Measurements from ENCODE around the gene SMU1. TPM values are rescaled to one million over a fixed set of nuclear protein-coding genes. Genes with fewer than 3 reads are reported as not detected.
A peak's percentile ranks its signal among the peaks of the same experiment; 100 is the strongest.

The SMU1 gene
- total and polyA plus RNA-seq, 2 of the 13 experiments (the other 11 are each of a cell fraction or from before 2014, with no cell fraction given): 12.9 to 36.6 TPM

DNA sequence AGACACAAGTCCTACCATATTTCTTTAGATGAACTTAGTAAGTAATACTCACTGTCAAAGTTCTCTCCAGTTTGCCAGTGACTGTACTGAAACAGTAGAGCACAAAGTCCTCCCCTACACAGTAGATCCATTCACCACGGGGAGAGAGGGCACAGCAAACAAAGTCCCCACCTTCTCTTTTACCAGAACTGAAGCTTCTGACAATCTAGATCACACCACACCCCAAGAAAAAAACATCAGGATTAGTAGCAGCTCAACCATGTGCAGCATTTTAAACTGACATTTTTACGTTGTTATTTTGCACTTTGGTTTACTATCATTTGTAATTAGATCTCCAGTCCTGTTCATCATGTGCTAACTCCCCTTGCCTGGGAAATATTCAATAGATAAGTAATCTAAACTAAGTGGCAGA lies 28.4 kb downstream of the SMU1 start (continued):
- TF ChIP-seq, protein P1, sequence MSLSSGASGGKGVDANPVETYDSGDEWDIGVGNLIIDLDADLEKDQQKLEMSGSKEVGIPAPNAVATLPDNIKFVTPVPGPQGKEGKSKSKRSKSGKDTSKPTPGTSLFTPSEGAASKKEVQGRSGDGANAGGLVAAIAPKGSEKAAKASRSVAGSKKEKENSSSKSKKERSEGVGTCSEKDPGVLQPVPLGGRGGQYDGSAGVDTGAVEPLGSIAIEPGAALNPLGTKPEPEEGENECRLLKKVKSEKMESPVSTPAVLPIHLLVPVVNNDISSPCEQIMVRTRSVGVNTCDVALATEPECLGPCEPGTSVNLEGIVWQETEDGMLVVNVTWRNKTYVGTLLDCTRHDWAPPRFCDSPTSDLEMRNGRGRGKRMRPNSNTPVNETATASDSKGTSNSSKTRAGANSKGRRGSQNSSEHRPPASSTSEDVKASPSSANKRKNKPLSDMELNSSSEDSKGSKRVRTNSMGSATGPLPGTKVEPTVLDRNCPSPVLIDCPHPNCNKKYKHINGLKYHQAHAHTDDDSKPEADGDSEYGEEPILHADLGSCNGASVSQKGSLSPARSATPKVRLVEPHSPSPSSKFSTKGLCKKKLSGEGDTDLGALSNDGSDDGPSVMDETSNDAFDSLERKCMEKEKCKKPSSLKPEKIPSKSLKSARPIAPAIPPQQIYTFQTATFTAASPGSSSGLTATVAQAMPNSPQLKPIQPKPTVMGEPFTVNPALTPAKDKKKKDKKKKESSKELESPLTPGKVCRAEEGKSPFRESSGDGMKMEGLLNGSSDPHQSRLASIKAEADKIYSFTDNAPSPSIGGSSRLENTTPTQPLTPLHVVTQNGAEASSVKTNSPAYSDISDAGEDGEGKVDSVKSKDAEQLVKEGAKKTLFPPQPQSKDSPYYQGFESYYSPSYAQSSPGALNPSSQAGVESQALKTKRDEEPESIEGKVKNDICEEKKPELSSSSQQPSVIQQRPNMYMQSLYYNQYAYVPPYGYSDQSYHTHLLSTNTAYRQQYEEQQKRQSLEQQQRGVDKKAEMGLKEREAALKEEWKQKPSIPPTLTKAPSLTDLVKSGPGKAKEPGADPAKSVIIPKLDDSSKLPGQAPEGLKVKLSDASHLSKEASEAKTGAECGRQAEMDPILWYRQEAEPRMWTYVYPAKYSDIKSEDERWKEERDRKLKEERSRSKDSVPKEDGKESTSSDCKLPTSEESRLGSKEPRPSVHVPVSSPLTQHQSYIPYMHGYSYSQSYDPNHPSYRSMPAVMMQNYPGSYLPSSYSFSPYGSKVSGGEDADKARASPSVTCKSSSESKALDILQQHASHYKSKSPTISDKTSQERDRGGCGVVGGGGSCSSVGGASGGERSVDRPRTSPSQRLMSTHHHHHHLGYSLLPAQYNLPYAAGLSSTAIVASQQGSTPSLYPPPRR (CRISPR knock-in tag; IDR thresholded peaks at IDR 0.05; ENCODE audit: borderline replicate concordance): no peak
- no peak for TF ChIP-seq TAF1 (CRISPR knock-in tag; IDR thresholded peaks at IDR 0.05)
- TF ChIP-seq, protein P2, sequence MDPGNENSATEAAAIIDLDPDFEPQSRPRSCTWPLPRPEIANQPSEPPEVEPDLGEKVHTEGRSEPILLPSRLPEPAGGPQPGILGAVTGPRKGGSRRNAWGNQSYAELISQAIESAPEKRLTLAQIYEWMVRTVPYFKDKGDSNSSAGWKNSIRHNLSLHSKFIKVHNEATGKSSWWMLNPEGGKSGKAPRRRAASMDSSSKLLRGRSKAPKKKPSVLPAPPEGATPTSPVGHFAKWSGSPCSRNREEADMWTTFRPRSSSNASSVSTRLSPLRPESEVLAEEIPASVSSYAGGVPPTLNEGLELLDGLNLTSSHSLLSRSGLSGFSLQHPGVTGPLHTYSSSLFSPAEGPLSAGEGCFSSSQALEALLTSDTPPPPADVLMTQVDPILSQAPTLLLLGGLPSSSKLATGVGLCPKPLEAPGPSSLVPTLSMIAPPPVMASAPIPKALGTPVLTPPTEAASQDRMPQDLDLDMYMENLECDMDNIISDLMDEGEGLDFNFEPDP (CRISPR knock-in tag; conservative IDR thresholded peaks at IDR 0.05): no peak
- no peak for TF ChIP-seq ZNF501 (CRISPR knock-in tag; IDR thresholded peaks at IDR 0.05)
- no peak for TF ChIP-seq TARDBP (CRISPR knock-in tag; IDR thresholded peaks at IDR 0.05)
- no peak for TF ChIP-seq ZNF782 (CRISPR knock-in tag; IDR thresholded peaks at IDR 0.05; ENCODE audit: borderline replicate concordance)

DNA sequence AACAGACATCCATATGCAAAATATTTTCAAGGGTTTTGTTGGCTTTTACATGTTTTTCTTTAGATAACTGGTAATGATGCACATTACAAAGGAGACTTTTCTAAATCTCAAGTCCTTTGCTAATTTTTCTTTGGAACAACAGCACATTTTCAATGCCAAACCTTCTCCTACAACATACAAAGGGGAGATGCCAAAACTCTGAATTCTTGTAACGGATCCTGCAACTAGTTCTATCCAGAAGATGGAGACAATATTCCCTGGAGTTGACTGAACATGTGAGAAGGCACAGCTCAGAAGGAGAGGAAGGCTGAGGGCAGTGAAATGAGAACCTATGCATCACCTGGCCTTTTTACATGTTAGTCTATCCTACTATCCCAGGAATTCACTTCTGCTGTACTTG lies 30.4 kb downstream of the SMU1 start:
- no peak for ATAC-seq
- H4K20me1 ChIP-seq (ENCODE audit: insufficient read depth, low read length): no peaks in the 10 kb centered on the region
- H3K9ac ChIP-seq (ENCODE audit: insufficient read depth, low read depth, low read length): no peak overlapping the region
- no peak overlapping the region for H3K27ac ChIP-seq (ENCODE audit: extremely low read length, insufficient read depth, low read length)
- no peak overlapping the region for H2AFZ ChIP-seq (ENCODE audit: low read length)
- no peak for FAIRE-seq
- no peaks in the 10 kb centered on the region for H3K9me3 ChIP-seq (ENCODE audit: low read length)
- peaks cover 4 to 23% of the 10 kb centered on the region in 2 experiments for H3K36me3 ChIP-seq (replicated peaks in 1 of 2; ENCODE audit: control insufficient read depth in 1 of 2, insufficient read depth in 2 of 2, low read length in 2 of 2)
- H3K4me1 ChIP-seq (ENCODE audit: insufficient read depth, low read length): peaks cover 49% of the 10 kb centered on the region
- WGBS (ENCODE audit: low lambda C conversion rate): 100% methylated on average over 1 of the region's 1 CpG
- intact Hi-C loops (cut with micrococcal nuclease; ENCODE audit: unreplicated experiment): no loop called here
- DNase-seq (ENCODE audit: low spot score): no peak
- ChIA-PET POLR2A (interaction anchor here (3.9 kb wide), 1 partner anchor 21 kb away, joined by 36 read pairs; the partner anchor contains the start of gene DNAJA1), CTCF (ENCODE audit: low intra/inter-chr PET ratio, low total read pairs) (no interaction called here)
- H3K4me3 ChIP-seq (replicated peaks in 1 of 3; ENCODE audit: insufficient read depth in 1 of 3, low read depth in 2 of 3, low read length in 3 of 3): no peak overlapping the region
- no peak overlapping the region for H3K4me2 ChIP-seq (ENCODE audit: low read depth, low read length)
- no peaks in the 10 kb centered on the region for H3K79me2 ChIP-seq (ENCODE audit: insufficient read depth, low read length)
- in situ Hi-C loops (cut with HindIII; ENCODE audit: extremely low pct_ligation_motif_present, low pct_unique_long_range_greater_than_20kb): no loop called here
- TF ChIP-seq ZNF775 (CRISPR knock-in tag; IDR thresholded peaks at IDR 0.05; ENCODE audit: borderline replicate concordance) (no peak), RAD51 (IDR thresholded peaks at IDR 0.05; ENCODE audit: borderline replicate concordance) (no peak), HHEX (CRISPR knock-in tag; IDR thresholded peaks at IDR 0.05) (no peak), HOXA9 (CRISPR knock-in tag; IDR thresholded peaks at IDR 0.05; ENCODE audit: borderline replicate concordance) (no peak), ZSCAN29 (CRISPR knock-in tag; conservative IDR thresholded peaks at IDR 0.05) (no peak)
- TSS peak; percentile 23 for BruUV-seq (replicated peaks)
- H3K27me3 ChIP-seq (ENCODE audit: control insufficient read depth in 1 of 2, insufficient read depth in 2 of 2, low read length in 2 of 2): no peaks in the 10 kb centered on the region
